Esophagus mucosa (tissue), 1 donor: ENCODE results near the gene MST1. TPM values are rescaled to one million over a fixed set of nuclear protein-coding genes. Genes with fewer than 3 reads are reported as not detected.

ENCODE experiments used
- ATAC-seq: fragments of 200-7000 bp; cut with Tn5 transposase; one replicate; pipeline ENCODE4 v1.9.1; 2020
- total RNA-seq: library from RNA; stranded (reverse); gene quantifications from one replicate; pipeline ENCODE4 v1.2.4, GENCODE V29; 2023
- donor health status: DM: yes; HTN: yes; CAD: no.

Gene MST1
- 7.6 TPM for total RNA-seq

DNA sequence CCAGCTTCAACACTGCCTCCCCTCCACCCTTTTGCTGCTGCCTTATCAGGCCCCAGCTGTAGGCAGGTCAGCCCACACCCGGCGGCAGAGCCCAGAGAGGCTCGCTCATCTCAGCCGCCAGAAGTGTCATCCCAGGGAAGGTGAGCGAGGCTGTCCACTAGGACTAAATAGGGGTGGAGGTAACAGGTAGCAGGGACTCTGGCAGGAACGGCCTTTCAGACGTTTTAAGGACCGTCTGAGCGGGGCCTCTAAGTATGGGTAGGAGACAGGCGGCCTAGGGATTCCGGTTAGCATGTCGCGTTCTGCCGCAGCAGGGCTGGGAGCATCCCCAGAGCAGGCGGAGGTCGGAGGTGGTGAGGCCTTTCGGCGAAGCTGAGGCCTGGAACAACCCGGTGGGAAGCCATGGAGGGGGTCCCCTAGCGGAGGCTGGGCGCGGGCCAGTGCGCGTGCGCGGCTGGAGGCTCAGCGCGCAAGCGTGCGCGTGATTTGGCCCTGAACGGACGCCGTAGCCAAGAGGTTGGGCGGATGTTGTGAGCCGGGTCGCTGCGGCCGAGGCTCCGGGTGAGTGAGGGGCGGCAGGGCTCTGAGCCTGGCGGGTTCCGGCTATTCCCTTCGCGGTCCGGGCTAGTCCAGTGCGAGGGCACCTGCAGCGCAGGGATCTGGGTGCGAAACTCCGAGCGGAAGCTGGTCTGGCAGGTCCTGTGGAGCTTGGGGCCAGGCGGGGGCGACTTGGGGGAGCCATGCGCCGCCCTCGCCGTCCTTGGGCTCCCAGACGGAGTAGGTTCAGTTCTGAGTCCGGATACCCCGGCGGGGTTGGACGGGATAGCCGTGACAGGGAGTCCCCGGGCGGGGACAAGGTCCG lies at the start of gene MST1, which contains the start of gene RNF123:
MST1 (minus strand) TSS at position 429 of the 862 bp plus-strand sequence. CDS start 783 bp downstream, outside the sequence.
RNF123 (plus strand) TSS at position 512 of the 862 bp plus-strand sequence. CDS start 1,609 bp downstream, outside the sequence.
- ATAC-seq, result peak; percentile 66

DNA sequence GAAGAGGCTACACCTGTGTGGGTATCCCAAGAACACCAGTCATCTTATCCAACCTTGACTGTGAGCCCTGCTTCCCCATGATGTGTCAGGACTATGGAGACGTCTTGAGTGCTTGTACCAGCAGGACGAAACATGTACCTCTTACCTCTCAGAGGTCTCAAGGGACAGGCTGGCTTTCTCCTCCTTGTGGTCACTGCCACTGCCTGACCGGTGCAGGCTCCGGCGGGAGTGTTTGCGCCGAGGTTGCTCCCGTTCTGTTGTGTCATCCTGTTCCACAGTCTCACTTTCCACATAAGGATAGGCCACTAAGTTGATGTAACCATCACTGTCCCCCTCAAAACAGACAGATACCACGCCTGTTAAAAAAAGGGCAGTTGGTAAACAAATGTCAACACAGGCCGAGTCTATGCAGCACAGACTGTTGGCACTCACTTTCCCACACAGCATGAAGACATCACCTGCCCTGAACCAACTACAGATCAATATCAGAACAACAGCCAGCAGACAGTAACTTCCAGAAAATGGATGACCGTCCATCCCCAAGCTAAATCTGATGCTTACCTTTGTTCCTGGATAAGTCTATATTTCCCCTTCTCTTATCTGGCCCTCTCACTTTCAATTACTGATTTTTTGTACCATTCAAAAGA lies 48.9 kb upstream of the MST1 start:
- no peak for ATAC-seq

DNA sequence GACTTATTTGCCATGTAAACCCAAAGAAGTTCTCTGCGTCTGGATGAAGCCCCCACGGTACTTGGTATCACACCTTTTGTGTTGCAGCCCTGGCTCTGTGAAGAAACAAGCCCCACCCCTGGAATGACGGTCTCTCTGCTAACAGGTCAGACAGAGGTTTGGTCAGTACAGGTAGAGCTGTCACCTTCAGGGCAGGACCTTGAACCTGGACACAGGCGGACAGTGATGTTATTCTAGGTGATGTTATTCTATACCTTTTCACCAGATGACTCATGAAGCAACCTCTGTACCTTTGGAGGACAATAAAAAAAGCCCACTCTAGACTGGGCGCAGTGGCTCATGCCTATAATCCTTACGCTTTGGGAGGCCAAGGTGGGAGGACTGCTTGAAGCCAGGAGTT lies 45.5 kb upstream of the MST1 start:
- ATAC-seq, result peak; percentile 27

DNA sequence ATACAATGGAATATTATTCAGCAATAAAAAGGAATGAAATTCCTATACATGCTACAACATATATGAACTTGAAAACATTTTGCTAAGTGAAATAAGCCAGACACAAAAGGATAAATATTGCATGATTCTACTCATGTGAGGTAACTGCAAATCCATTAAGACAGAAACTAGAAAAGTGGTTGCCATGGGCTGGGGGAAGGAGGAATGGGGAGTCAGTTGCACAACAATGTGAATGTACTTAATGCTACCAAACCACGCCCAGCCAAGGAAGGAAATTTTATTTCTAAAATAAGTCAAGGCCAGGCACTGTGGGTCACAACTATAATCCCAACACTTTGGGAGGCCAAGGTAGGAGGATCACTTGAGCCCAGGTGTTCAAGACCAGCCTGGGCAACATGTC lies 44.3 kb upstream of the MST1 start:
- peak; percentile 37 for ATAC-seq

DNA sequence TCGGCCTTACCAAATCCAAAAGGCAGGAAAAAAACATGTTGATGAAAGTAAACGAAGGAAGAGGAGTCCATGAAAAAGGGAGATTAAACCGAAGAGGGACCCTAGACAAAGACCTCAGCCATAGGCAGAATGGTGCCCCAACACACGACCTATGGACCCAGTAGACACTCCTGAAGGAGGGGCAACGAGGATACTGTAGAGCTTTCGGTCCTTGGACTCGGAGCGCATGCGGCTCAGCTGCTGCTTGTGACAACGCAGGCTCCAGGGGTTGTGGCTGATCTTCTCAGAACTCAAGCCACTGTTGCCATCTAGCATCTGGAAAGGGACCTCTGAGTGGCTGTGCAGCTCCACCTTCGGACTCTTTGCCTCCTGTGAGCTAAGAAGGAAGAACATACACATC lies 43.3 kb upstream of the MST1 start:
- no peak for ATAC-seq

DNA sequence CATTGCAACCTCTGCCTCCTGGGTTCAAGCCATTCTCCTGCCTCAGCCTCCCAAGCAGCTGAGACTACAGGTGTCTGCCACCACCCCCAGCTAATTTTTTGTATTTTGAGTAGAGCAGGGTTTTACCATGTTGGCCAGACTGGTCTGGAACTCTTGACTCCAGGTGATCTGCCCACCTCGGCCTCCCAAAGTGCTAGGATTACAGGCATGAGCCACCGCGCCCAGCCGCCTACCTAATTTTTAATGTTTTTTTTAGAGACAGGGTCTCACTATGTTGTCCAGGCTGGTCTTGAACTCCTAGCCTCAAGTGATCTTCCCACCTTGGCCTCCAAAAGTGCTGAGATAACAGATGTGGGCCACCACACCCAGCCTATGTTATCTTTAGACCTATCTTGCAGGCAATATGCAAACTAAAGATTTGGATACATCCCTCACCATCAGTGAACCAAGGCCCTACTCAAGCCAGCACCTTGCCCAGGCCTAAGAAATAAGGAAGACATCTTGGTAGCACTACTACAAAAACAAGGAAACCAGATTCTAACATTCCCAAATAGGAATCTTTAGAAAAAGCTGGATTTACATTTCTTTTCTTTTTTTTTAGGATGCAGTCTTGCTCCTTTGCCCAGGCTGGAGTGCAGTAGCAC lies 40.8 kb upstream of the MST1 start:
- no peak for ATAC-seq

DNA sequence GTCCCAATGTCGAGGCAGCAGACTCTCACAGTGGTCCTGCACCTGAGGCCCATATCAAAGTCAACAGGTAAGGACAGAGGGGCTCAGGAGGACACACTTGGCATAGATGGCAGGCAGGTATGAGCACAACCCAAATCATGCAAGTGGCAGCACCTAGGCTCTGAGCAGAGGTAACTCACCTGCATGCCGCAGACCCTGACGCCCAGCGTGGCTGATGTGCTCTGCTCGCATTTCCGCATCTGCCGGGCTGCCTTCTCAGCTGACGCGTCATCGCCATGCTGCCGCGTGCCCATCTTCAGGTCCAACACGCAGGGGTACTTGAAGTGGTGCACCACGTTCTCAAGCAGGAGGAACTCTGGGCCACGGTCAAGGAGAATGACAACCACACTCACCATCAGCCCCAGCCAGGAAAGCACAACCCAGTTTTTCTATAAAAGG lies 38.7 kb upstream of the MST1 start:
- ATAC-seq, result no peak

DNA sequence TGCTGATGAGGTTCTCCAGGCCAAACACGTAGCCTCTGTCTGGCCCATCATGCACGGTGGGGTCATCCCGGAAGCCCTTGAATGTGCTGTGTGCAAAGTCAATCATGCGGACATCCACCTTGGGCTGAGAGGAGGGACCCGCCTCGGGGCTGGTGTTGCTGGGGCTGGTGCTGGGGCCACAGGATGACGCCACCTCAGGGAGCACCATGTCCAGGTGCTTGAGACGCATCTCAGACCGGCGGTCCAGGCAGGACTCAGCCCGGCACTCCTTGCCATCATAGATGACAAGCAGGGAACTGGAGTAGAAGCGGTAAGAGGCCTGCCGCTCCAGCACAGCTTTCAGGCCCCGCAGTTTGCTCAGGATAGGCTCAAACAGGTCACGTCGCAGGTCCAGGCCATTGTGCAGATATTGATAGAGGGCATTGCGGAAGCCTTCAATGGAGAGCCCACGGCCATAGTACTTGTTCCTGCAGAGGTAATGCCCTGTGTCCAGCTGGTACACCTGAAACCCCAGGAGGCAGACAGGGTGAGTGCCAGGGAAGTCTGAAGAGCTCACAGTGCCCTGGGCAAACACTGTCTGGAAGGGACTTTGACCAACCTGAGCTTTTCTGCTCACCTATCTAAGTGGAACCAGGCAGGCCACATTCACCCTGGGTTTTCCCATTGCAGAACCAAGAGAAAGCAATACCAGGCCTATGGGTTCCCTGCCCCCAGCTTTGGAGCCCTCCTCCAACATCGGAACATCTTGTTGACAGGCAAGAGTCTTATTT lies 38.1 kb upstream of the MST1 start:
- no peak for ATAC-seq

DNA sequence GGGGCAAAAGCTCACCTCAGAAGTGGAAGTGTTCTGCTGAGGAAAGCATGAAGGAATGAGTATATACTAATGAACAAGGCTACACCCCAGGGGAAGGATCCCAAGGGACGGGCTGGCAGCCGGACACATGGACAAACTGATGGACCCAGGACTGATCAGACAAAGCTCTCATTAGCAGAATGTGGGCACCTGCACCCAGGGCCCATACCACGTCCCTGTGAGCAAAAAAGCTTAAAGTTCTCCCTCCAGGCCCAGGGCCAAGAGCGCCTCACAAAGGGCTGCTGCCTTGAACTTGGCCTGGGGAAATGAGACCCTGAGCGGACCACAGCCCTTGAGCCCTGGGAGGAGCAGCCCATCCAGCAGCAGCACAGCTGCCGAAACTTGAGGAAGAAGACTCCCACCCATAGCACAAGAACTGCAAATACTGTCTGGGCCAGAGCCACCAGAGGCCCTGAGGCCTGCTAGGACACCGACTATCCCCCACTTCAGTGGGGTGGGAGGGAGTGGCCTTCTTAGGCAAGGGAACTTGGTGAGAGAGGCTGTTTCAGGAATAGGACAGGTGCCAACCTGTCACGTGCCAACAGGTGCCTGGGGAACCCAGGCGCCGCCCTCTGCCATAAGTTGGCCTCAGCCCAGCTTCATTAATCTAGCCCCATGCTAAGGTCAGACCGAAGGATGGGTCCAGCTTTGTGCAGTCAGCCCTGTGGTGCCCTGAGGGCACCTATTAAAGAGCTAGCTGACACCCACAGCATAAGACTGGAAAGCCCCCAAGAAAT lies 36.8 kb upstream of the MST1 start:
- ATAC-seq, result no peak

DNA sequence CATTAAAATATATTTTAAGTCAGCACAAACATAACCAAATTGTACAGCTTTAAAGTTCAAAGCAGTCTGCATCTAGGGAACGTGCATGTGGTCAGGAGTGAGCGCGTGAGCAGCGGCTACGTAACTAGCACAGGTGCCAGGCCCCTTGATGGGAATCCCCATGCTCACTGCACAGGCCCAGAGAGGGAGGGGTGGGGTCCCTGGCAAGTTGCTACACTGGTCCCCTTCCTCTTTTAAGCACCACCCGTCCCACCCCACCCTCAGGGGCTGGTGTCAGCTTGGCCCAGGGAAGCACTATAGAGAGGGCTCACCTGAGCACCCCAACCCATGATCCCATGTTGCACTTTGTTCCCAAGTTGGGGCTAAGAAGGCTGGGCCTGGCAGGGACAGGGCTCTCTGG lies 35.3 kb upstream of the MST1 start:
- no peak for ATAC-seq

DNA sequence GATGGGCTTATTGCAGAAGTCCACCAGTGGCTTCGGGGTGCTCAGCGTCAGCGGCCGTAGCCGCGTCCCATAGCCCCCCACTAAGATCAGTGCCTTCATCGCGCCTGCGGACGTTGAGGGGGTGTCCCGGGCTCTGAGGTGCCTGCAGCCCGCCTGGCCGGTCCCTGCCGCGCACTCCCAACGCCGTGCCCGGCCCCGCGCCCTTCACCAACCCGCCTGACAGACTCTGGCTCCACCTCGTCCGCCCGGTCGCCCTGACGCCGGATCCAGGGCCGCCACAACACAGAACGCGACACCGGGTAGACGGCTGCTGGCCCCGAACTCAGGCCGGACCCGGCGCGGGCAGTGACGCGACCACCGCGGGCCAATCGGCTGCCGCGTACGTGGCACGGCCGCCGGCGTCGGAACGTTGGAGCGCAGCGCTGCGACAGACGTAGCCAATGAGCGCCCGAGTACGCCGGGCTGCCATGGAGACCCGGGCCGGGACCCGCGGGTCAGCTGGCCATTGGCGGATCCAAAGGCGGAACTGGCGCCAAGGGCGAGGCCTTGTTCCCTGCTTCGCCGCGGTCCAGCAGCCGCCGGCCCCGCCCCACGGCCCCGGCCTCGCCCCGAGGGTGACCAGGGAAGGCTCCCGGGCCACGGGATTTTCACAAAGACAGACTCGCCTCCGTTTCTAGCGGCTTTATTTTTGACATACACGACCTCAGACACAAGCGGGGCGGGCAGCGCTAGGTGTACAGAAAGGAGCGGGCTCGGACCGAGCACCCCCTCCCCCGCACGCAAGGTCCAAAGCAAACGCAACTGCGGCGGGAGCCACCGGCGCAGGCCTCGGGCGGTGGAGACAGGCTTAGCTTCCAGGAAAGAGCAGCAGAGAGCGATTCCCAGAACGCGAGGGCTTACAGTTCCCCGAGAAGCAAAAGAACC lies 34.6 kb upstream of the MST1 start, which contains the start of gene GMPPB:
GMPPB (minus strand) TSS at position 324 of the 924 bp plus-strand sequence; CDS start at position 99, 225 bp downstream.
- ATAC-seq, result peak; percentile 88

DNA sequence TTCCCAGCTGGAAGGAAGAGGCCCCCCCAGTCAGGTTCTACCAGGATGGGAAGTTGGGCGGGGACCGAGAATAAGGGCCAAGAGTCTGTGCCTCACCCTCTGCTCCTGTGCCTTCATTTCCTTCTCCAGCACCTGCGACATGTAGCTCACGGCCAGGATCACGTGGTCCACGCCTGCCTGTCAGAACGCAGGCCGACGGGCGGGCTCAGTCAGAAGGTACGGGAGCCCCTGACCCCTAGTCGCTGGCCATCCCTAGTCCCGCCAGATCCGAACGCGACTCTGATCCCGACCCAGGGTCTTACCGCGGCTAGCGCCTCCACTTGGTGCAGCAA lies 34.0 kb upstream of the MST1 start:
- peak; percentile 59 for ATAC-seq

DNA sequence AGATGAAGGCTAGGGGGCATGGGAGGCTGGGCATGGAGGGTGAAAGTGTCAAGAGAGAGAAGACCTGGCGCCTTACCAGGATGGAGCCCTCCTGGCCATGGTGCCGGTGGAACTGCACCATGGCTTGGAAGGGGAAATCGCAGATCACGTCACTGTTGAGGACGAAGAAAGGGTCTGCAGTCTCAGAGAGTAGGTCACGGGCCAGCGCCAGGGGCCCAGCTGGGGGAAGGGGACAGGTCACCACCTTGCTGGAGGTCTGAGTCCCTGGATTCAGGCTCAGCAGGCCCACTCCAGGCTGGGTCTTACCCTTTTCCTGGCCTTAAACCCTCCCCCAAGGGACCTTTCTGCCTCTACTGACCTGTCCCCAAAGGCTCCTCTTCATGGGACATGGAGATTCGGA lies 33.6 kb upstream of the MST1 start:
- ATAC-seq, result no peak

DNA sequence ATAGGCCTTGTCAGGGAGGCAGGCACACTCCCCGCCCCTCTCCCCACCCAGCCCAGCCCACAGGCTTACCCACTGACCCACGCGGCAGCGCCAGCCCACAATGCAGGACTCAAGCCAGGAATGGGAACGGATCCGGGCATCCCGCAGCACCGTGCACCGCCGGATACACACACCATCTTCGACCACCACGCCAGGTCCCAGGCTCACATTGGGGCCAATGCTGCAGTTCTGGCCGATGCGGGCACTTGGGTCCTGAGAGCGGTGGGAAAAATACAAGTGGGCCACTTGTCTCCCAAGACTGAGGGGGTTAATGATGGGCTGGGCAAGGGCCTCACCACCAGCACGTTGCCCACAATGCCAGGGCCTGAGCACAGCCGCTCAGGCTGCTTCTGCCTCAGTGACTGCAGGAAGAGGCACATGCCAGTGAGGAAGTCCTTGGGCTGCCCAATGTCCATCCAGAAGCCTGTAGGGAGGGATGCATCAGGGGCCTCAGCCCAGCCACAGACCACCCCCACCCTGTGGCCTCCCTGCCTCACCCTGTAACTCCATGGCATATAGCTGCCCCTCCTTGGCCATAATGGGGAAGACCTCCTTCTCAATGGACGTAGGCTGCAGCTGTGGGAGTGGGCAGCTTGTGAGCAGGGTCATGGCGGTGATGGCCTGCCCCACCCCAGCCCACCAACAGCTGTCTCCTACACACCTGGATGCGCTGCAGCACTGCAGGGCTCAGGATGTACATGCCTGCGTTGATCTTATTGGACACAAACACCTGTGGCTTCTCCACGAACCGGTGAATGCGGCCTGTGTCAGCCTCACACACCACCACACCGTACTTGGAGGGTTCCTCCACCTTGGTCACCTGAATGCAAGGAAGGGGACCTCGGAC lies 32.9 kb upstream of the MST1 start:
- no peak for ATAC-seq

DNA sequence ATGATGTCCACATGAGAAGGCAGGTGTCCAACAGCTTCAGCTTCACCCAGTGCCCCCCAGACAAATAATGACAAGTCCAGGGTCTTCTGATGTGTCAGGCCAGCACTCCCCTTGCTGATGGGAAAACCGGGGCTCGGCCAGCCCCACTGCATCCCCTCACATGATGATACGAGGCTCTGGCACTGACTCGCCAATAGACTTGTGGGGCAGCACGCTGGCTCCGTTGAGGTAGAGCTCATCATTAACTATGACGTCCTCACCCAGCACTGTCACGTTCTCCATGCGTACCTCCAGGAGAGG lies 32.3 kb upstream of the MST1 start:
- no peak for ATAC-seq

DNA sequence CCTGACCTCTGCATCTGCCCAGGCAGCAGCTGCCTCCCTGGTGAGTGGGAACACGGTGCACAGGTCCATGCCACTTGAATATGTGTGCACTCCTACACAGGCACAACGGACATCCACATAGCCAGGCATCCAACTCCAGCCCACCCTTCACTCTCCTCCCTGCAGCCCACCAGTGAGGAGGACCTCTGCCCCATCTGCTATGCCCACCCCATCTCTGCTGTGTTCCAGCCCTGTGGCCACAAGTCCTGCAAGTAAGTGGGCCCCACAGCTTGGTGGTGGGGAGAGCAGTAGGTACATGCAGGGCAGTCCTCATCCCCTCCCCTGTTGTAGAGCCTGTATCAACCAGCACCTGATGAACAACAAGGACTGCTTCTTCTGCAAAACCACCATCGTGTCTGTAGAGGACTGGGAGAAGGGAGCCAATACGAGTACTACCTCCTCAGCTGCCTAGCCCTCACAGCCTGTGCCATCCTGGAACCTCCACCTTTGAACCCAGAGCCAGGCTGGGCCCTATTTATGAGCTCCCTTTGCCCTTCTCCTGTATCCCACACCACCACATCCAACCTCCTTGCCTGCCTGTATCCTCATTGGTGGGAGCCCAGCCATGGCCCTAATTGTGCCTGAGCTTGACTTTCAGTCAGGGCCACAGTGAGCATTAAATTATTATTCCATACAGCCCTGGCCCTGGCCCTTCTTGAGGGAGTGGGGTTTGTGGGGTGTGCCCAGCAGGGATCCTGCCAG lies 31.8 kb upstream of the MST1 start:
- no peak for ATAC-seq

DNA sequence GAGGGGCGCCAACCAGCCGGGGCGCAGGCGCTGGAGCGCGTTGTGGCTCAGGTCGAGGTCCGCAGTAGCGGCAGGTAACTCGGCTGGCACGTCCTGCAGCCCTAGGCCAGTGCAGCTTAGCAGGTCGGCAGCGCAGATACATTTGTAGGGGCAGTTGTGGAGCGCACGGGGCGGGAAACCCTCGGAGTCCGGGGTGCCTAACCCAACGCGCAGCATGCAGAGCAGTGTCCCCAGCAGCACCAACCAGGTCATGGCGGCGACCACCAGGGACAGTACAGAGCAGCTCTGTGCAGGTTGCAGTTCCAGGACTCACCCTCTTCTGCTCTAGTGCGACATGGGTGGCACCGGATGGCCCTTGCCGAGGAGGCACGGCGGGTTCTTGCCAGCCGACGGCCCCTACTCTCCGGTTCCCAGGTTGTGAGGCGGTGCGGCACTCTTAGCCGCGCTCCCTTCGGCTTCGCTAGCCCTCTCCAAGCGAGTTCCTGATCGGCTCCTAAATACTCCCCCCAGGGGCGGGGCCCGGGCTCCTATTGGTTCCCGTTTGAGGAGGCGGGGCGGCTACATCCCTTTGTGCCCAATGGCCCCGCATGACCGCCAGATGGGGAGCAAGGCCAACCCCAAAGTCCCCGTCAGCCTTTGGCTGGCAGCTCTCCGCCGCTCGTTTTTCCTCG lies 30.1 kb upstream of the MST1 start, which contains the start of gene AMIGO3:
AMIGO3 (minus strand) TSS at position 471 of the 671 bp plus-strand sequence; CDS start at position 252, 219 bp downstream.
- ATAC-seq, result peak; percentile 63

DNA sequence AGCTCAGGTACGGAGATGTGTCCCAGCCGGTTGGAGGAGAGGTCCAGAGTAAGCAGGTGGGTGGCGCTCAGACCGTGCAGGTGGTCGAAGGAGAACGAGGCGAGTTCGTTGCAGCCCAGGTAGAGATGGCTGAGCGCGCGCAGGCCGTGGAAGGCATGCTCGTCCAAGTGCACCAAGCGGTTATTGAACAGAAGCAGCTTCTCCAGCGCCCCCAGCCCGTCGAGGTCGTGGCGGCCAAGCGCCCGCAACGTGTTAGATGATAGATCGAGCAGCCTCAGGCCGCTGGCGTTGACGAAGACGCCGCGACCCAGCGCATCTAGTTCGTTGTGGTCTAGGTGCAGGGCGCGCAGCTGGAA lies 29.6 kb upstream of the MST1 start:
- no peak for ATAC-seq
